ENCODE data around the gene NDUFS5. TPM values are rescaled to one million over a fixed set of nuclear protein-coding genes. Genes with fewer than 3 reads are reported as not detected.

NDUFS5 gene
- total RNA-seq, 1 donor from 2014 or later, result 237 TPM

DNA sequence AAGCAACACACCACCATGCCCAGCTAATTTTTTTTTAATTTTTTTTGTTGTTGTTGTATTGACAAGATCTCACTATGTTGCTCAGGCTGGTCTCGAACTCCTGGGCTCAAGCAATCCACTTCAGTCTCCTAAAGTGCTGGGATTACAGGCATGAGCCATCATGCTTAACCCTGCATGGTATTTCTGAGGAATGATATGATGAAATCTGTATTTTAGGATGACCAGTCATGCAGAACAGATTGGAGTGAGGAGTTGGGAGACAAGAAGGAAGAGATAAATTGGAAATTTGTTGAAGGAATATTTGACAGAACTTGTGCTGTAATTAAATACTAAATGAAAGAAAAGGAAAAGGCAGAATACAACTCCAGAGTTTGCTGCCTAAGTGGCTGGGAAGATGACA is 4.7 kb upstream of the NDUFS5 start:
- H3K27me3 Mint-ChIP-seq (ENCODE audit: low read depth), result no peaks in the 10 kb centered on the region
- no peak for DNase-seq (ENCODE audit: low read depth, low spot score)
- H3K4me1 Mint-ChIP-seq, result peaks cover 10% of the 10 kb centered on the region
- H3K27ac Mint-ChIP-seq (ENCODE audit: unreplicated experiment), result no peak overlapping the region
- TF ChIP-seq, protein P1, sequence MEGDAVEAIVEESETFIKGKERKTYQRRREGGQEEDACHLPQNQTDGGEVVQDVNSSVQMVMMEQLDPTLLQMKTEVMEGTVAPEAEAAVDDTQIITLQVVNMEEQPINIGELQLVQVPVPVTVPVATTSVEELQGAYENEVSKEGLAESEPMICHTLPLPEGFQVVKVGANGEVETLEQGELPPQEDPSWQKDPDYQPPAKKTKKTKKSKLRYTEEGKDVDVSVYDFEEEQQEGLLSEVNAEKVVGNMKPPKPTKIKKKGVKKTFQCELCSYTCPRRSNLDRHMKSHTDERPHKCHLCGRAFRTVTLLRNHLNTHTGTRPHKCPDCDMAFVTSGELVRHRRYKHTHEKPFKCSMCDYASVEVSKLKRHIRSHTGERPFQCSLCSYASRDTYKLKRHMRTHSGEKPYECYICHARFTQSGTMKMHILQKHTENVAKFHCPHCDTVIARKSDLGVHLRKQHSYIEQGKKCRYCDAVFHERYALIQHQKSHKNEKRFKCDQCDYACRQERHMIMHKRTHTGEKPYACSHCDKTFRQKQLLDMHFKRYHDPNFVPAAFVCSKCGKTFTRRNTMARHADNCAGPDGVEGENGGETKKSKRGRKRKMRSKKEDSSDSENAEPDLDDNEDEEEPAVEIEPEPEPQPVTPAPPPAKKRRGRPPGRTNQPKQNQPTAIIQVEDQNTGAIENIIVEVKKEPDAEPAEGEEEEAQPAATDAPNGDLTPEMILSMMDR (conservative IDR thresholded peaks at IDR 0.05), result no peak
- H3K4me3 Mint-ChIP-seq, result no peak overlapping the region
- no peaks in the 10 kb centered on the region for H3K9me3 Mint-ChIP-seq
- H3K36me3 Mint-ChIP-seq (ENCODE audit: low read depth), result no peaks in the 10 kb centered on the region

- H3K9me3 Mint-ChIP-seq, result no peaks in the 10 kb centered on the region
- peaks cover 14% of the 10 kb centered on the region for H3K4me1 Mint-ChIP-seq
- no peak for DNase-seq (ENCODE audit: low read depth, low spot score)
- no peak overlapping the region for H3K27ac Mint-ChIP-seq (ENCODE audit: unreplicated experiment)
- TF ChIP-seq, protein P1 (conservative IDR thresholded peaks at IDR 0.05), result no peak
- H3K4me3 Mint-ChIP-seq, result peak overlapping the region; percentile 23
- no peaks in the 10 kb centered on the region for H3K36me3 Mint-ChIP-seq (ENCODE audit: low read depth)
- H3K27me3 Mint-ChIP-seq (ENCODE audit: low read depth), result no peaks in the 10 kb centered on the region
These were observed 3.0 kb upstream of the NDUFS5 start for GRCh38 chr1:39023140-39023539.

- H3K27ac Mint-ChIP-seq (ENCODE audit: unreplicated experiment), result peak overlapping the region; percentile 99
- H3K27me3 Mint-ChIP-seq (ENCODE audit: low read depth), result no peaks in the 10 kb centered on the region
- H3K4me1 Mint-ChIP-seq, result peaks cover 18% of the 10 kb centered on the region
- H3K36me3 Mint-ChIP-seq (ENCODE audit: low read depth), result peaks cover 12% of the 10 kb centered on the region
- no peaks in the 10 kb centered on the region for H3K9me3 Mint-ChIP-seq
- TF ChIP-seq, protein P1 (conservative IDR thresholded peaks at IDR 0.05), result no peak
- no peak for DNase-seq (ENCODE audit: low read depth, low spot score)
- peak overlapping the region; percentile 95 for H3K4me3 Mint-ChIP-seq
These were observed 837 bp downstream of the NDUFS5 start for GRCh38 chr1:39026866-39027507.

DNA sequence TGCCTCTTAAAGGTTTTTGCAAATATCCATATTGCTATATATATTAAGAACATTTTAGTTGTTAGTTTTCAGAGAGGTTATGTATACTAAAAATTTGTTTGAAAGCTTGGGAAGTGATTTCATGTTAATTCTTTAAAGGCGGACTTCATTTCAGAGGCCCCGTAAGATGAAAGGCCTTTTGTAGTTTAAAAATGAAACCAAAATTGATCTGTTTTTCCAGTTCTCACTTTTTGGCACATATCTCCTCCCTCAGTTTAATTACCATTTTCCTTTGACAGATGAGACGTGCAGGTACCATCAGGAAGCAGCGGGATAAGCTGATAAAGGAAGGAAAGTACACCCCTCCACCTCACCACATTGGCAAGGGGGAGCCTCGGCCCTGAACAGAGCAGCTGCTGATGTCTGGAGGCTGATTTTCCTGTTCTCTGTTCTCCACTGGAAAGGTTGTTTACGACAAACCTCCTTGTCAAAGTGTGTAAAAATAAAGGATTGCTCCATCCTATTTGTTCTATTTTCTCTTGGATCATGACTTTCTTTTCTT is 8.0 kb downstream of the NDUFS5 start:
- no peaks in the 10 kb centered on the region for H3K9me3 Mint-ChIP-seq
- peak overlapping the region; percentile 67 for H3K27ac Mint-ChIP-seq (ENCODE audit: unreplicated experiment)
- peaks cover 21% of the 10 kb centered on the region for H3K36me3 Mint-ChIP-seq (ENCODE audit: low read depth)

GRCh38 chr1:39036678-39037077 is 10.5 kb downstream of the NDUFS5 start:
- peaks cover 15% of the 10 kb centered on the region for H3K36me3 Mint-ChIP-seq (ENCODE audit: low read depth)
- TF ChIP-seq, protein P1 (conservative IDR thresholded peaks at IDR 0.05), result no peak

More for the DNA sequence above, 8.0 kb downstream of the NDUFS5 start:
- Mint-ChIP-seq H3K4me3 (no peak overlapping the region), H3K4me1 (no peaks in the 10 kb centered on the region), H3K27me3 (ENCODE audit: low read depth) (no peaks in the 10 kb centered on the region)
- no peak for DNase-seq (ENCODE audit: low read depth, low spot score)
- TF ChIP-seq, protein P1 (conservative IDR thresholded peaks at IDR 0.05), result no peak

More at GRCh38 chr1:39036678-39037077, 10.5 kb downstream of the NDUFS5 start:
- Mint-ChIP-seq H3K27me3 (ENCODE audit: low read depth) (no peaks in the 10 kb centered on the region), H3K27ac (ENCODE audit: unreplicated experiment) (no peak overlapping the region), H3K4me1 (no peaks in the 10 kb centered on the region), H3K4me3 (no peak overlapping the region), H3K9me3 (no peaks in the 10 kb centered on the region)
- no peak for DNase-seq (ENCODE audit: low read depth, low spot score)

Measured in neural crest cell (in vitro differentiated cells).